Hepatocyte (in vitro differentiated cells): ENCODE results near the gene GPHN.

Experiments
- EZH2 ChIP-seq: fragments of 200-600 bp; sonication (generic); IDR thresholded peaks from 2 replicates; pipeline ENCODE4 v1.6.1; 2016; ENCODE audit warnings: antibody characterized with exemption, mild to moderate bottlenecking, borderline replicate concordance
- EZH2phosphoT487 ChIP-seq: fragments of 200-600 bp; sonication (generic); IDR thresholded peaks from one replicate; pipeline ENCODE4 v1.6.1; 2018; ENCODE audit warnings: antibody characterized with exemption, mild to moderate bottlenecking, low read depth, moderate library complexity; ENCODE audit not compliant: unreplicated experiment, severe bottlenecking
- TF ChIP-seq, protein P1 (sequence below): fragments of 200-600 bp; sonication (generic); IDR thresholded peaks from 2 replicates; pipeline ENCODE4 v1.5.1; 2016; ENCODE audit warnings: antibody characterized with exemption, mild to moderate bottlenecking; ENCODE audit not compliant: poor library complexity

DNA sequence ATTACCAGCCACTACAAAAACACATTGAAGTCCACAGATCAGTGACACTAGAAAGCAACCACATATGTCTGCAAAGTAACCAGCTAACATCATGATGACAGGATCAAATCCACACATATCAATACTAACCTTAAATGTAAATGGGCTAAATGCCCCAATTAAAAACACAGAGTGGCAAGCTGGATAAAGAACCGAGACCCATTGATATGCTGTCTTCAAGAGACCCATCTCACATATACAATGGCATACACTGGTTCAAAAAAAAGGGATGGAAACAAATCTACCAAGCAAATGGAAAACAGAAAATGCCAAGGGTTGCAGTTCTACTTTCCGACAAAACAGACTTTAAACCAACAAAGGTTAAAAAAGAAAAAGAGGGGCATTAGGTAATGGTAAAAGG, 307.7 kb downstream of the GPHN start:
- TF ChIP-seq, protein P1, sequence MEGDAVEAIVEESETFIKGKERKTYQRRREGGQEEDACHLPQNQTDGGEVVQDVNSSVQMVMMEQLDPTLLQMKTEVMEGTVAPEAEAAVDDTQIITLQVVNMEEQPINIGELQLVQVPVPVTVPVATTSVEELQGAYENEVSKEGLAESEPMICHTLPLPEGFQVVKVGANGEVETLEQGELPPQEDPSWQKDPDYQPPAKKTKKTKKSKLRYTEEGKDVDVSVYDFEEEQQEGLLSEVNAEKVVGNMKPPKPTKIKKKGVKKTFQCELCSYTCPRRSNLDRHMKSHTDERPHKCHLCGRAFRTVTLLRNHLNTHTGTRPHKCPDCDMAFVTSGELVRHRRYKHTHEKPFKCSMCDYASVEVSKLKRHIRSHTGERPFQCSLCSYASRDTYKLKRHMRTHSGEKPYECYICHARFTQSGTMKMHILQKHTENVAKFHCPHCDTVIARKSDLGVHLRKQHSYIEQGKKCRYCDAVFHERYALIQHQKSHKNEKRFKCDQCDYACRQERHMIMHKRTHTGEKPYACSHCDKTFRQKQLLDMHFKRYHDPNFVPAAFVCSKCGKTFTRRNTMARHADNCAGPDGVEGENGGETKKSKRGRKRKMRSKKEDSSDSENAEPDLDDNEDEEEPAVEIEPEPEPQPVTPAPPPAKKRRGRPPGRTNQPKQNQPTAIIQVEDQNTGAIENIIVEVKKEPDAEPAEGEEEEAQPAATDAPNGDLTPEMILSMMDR, result no peak
- TF ChIP-seq EZH2 (no peak), EZH2phosphoT487 (no peak)
